D341Med (cell line): ENCODE data around the gene EYS.

Source experiments
- DNase-seq: peaks from one replicate; pipeline ENCODE4 v3.0.0; 2012; ENCODE audit warnings: low spot score

The EYS gene

GRCh38 chr6:64721865-64722264 lies 985.2 kb downstream of the EYS start:
- no peak for DNase-seq

- DNase-seq = peak; percentile 47
Observed at GRCh38 chr6:64717281-64717680, 989.7 kb downstream of the EYS start.

- no peak for DNase-seq
Observed at GRCh38 chr6:64715624-64716023, 991.4 kb downstream of the EYS start.

DNA sequence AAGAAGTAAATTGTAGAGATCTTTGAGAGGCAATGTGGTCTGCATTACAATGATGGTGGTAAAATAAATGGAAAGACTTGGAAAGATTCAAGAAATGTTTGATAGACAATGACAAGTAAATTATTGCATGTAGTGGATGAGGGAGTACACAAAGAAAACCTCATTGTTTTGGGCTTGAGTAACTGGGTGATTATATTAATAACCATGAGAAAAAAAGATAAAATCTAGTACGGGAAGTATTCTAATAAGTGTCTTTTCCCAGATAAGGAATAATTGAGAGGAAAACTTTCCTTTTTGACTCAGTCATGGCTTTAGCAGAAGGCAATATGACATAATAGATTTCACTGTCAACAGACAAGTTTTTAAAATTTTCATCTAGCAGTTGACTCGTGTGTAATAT lies 993.0 kb downstream of the EYS start:
- no peak for DNase-seq

DNA sequence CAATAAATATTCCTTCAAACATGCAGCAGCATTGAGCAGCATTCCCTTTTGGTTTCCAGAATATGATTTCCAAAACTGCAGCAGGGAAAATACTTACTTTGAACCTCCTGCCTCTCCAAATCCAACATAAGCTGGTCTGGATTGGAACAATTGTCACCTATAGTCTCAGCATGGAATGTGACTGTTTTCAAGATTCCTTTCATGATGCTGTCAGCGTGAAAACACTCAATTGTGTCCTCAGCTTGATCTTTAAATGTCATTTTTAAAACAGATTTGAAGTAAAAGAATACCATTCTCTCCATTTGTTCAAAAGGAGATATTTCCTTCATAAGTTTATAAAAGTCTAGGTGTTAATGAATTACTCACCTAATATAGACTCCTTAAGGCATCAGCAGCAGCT lies 993.9 kb downstream of the EYS start:
- DNase-seq = no peak

GRCh38 chr6:64712606-64713005 lies 994.4 kb downstream of the EYS start:
- DNase-seq = no peak

GRCh38 chr6:64703922-64704321 lies 1003.1 kb downstream of the EYS start:
- DNase-seq = no peak

- DNase-seq = no peak
Observed at GRCh38 chr6:64696053-64696452, 1011.0 kb downstream of the EYS start.

DNA sequence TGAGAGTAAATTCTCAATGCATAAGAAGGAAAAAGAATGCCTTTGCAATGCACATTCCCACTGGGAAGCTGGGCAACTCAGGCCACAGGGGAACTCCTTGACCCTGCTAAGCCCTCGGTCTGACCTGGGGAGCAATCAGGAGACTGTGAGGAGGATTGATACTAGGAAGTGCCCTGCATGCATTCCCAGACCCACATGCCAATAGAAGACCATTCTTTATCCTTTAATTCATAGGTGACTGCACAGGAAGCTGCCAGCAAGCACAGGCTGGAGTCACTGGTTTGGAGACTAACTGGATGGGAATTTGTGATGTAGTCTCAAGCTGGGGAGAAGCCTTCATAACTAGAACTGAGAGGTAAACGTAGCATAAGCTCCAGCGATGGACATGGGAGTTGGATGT lies 1012.7 kb downstream of the EYS start:
- no peak for DNase-seq

- DNase-seq = no peak
Observed at GRCh38 chr6:64691064-64691463, 1016.0 kb downstream of the EYS start.

- no peak for DNase-seq
Observed at GRCh38 chr6:64685401-64685800, 1021.6 kb downstream of the EYS start.

- DNase-seq = peak; percentile 13
Observed at GRCh38 chr6:64683682-64684081, 1023.3 kb downstream of the EYS start.

DNA sequence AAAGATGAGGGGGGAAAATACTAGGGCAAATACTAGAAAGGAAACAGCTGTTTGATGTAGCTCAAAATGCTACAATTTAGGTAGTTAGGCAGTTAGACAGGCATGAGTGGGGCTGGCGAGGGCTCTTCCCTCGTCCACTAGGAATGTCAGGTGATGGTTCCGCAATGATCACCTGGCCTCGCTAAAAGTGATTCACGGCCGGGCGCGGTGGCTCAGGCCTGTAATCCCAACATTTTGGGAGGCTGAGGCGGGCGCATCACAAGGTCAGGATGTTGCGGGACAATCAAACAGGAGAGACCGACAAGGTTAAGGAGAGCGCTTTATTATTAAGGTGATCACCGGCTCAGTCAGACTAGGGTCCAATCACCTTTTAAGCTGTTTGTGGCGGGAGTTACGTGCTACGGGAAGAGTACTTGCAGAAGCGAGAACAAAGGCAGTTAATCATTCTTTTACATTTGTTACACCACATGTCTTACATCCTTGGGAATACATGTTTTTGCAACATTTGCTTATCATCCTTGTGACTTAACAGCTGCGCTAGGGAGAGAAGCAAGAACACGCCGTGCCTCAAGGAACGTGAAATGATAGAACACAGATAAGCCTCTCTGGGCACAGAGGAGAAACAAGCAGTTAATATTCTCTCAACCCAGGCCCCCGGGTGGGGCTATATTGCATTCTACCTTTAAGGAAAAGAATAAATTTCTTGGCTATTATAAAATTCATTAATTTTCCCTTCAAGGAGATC lies 1025.4 kb downstream of the EYS start:
- no peak for DNase-seq

DNA sequence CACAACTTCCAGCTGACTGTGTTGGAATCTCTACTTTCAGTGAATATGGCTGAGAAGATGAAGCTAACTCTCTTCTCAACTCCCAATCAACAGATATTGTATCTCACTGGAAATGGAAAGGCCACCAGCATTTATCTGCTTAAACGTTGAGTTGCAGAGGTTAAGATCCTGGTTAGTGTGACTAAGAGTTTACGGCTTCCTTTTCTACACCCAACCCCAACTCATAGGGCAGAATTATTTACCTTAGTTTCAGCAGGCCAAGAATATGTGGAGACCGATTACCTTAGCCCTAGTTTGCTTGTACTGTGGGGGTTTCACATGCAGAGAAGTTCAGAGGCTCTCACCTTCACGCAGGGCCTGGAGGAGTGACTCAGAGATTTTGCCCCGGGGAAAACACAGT lies 1026.6 kb downstream of the EYS start:
- DNase-seq = no peak

DNA sequence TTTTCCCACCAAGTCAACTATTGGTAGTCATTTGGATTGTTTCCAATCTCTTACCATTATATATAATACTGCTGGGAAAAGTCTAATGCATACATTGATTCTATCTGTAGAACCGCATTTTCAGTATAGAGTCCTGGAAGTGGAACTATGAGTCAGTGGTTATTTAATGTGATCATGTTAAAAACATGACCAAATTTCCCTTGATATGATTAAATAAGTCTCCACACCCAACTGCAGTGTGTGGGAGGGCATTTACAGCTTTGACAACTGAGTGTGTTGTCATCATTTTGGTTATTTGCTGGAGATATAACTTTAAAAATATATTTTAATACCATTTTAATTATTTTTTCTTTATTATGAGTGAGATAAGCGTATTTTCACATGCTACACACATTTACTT lies 1027.6 kb downstream of the EYS start:
- DNase-seq = no peak

DNA sequence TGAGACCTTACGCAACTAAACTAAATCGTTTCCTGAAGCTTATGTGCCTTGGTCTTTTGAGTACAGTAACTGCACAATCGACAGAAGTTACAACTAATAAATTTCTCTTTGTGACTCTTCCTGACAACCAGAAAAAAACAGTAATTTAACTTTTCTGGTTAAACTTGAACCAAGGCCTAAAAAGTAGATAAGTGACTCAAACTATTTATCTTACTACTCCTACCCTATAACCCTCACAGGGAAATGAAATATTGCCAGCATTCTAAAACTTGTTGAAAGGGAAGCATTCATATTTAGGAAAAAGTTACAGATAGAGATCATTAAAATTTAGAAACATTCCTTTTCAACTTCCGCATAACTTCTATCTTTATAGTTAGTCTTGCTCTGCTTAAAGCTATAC lies 1034.4 kb downstream of the EYS start:
- DNase-seq = no peak

DNA sequence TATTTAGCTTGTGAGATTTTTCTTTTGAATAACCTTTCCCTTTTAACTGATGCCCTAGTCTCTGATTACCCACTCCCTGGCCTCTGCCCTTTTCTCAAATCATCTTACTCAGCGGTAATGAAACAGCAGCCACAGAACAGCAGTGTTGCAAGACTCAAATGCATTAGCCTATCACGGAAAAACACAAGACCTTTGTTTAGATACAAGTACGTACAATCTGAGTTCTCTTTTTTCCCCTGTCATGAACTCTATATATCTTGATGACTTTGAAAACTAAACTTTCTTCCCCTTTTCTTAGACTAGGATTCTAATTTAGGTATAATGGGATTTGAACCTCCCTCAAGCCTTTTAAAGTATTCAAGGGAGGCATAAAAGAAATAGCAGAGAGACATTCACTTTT lies 1034.9 kb downstream of the EYS start:
- no peak for DNase-seq

DNA sequence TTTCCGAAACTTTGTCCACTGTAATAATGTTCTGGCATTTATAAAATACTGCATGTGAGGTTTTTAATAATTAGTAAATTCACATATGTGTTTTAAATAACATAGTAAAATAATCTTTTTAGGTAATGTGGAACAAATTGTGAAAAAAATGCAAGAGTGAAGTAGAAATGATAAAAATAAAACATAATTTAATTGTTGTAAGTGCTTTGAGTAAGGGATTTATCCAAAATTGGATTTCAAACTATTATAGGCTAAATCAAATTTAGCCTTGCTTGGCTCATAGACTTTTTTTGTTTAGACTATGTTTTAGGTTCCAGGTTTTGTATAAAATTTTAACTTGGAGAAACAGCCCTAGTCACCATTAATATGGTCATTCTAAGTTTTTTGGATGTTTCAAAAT lies 1041.9 kb downstream of the EYS start:
- DNase-seq = no peak

DNA sequence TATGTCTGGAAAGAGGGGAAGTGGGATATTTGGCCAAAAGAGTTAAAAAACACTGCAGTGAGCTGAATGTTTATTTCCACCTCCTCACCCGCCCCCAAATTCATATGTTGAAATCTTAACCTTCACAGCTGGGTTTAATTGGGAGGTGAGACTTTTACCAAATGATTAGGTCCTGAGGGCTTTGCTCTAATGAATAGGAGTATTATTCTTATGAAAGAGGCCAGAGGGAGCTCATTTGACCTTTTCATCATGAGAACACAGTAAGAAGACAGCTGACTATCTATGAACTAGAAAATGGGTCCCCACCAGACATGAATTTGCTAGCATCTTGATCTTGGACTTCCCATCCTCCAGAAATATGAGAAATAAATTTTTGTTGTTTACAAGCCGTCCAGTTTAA lies 1042.5 kb downstream of the EYS start:
- no peak for DNase-seq

- DNase-seq = no peak
Observed at GRCh38 chr6:64644024-64644423, 1063.0 kb downstream of the EYS start.

GRCh38 chr6:64630901-64631300 lies 1076.1 kb downstream of the EYS start:
- DNase-seq = no peak

DNA sequence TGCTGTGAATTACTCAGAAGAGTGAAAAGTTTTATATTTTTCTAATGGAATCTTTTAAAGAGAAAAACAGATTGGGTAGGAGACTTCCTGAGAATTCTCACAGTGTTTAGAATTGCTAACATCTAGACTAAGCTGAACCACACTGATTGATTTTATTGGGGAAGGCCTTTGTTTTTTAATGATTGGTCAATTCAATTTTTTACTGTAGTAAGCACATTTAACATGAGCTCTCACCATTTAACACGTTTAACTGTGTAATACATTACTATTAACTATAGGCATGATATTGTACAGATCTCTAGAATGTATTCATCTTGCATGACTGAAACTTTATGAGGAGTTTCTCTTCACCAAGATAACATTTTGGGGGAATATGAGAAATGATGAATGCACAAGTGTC lies 1084.1 kb downstream of the EYS start:
- no peak for DNase-seq

GRCh38 chr6:64602993-64603392 lies 1104.0 kb downstream of the EYS start:
- DNase-seq = no peak

GRCh38 chr6:64591676-64592036 lies 1115.4 kb downstream of the EYS start:
- DNase-seq = no peak
